B cell (primary cell): Measurements from ENCODE around the gene DNAH11. TPM values are rescaled to one million over a fixed set of nuclear protein-coding genes. Genes with fewer than 3 reads are reported as not detected.

Experiments used
- ATAC-seq: fragments of 200-7000 bp; cut with Tn5 transposase; one replicate; pipeline ENCODE4 v1.10.0; 2021; ENCODE audit warnings: low read depth, mild to moderate bottlenecking, moderate number of reproducible peaks, moderate library complexity
- CTCF ChIA-PET: fragments of 350-600 bp; sonication (Branson Sonifier 250); formaldehyde crosslinking; loops from one replicate; lab custom pipeline; 2021; ENCODE audit warnings: antibody characterized with exemption, inconsistent platforms; lab: Charles Lee
- POLR2A ChIA-PET: fragments of 350-600 bp; sonication (Branson Sonifier 250); formaldehyde crosslinking; loops from one replicate; lab custom pipeline; 2021; ENCODE audit warnings: antibody characterized with exemption; lab: Charles Lee
- DNase-seq: peaks from one replicate; pipeline ENCODE4 v3.0.0; 2013
- H2AFZ ChIP-seq: 2 replicates; pipeline ENCODE4 v1.6.1; 2012; ENCODE audit warnings: mild to moderate bottlenecking, low read depth, low read length; ENCODE audit not compliant: insufficient read depth, poor library complexity, severe bottlenecking
- H3K27ac ChIP-seq, 2 donors: 1 replicate in 1 of 2; 2 replicates in 1 of 2; pipeline ENCODE4 v1.5.1; 2012 to 2013; ENCODE audit warnings: low read length in 2 of 2, mild to moderate bottlenecking in 2 of 2, moderate library complexity in 1 of 2
- H3K27me3 ChIP-seq, 4 experiments: fragments of 200-600 bp in 1 of 4; sonication (generic) in 1 of 4; replicated peaks in 1 of 4; 1 replicate in 2 of 4; 2 replicates in 2 of 4; pipeline versions ENCODE4 v1.6.1 to v1.7.0; 2013 to 2016; ENCODE audit warnings: low read length in 3 of 4, mild to moderate bottlenecking in 2 of 4, mixed read lengths in 1 of 4, moderate library complexity in 1 of 4; ENCODE audit not compliant: insufficient read depth in 4 of 4, control insufficient read depth in 3 of 4; ENCODE audit errors: control extremely low read depth in 1 of 4
- H3K36me3 ChIP-seq, 2 experiments: replicated peaks in 1 of 2; 1 replicate in 1 of 2; 2 replicates in 1 of 2; pipeline versions ENCODE4 v1.6.1 to v1.7.1; 2013; ENCODE audit warnings: low read length in 1 of 2; ENCODE audit not compliant: insufficient read depth in 2 of 2, control insufficient read depth in 1 of 2; ENCODE audit errors: control extremely low read depth in 1 of 2, extremely low read depth in 1 of 2
- H3K4me1 ChIP-seq, 2 donors: fragments of 200-600 bp in 1 of 2; sonication (generic) in 1 of 2; 1 replicate in 1 of 2; 2 replicates in 1 of 2; pipeline versions ENCODE4 v1.5.1 to v1.6.1; 2013 to 2017; ENCODE audit warnings: low read length in 2 of 2; ENCODE audit not compliant: control insufficient read depth in 2 of 2, insufficient read depth in 2 of 2
- H3K4me2 ChIP-seq: replicated peaks from 2 replicates; pipeline ENCODE3; 2012; ENCODE audit warnings: mild to moderate bottlenecking, low read depth, low read length; ENCODE audit not compliant: poor library complexity, severe bottlenecking
- H3K4me3 ChIP-seq, 5 experiments: fragments of 200-600 bp in 1 of 5; sonication (generic) in 1 of 5; 1 replicate in 3 of 5; 2 replicates in 2 of 5; pipeline versions ENCODE4 v1.5.1 to v1.7.0; 2011 to 2016; ENCODE audit warnings: low read length in 4 of 5, mild to moderate bottlenecking in 4 of 5, low read depth in 2 of 5, control low read depth in 1 of 5, moderate library complexity in 1 of 5; ENCODE audit not compliant: insufficient read depth in 1 of 5; ENCODE audit errors: control extremely low read depth in 1 of 5, extremely low read depth in 1 of 5
- H3K79me2 ChIP-seq: fragments of 200-600 bp; sonication (generic); one replicate; pipeline ENCODE4 v1.6.0; 2016; ENCODE audit warnings: low read length; ENCODE audit not compliant: control insufficient read depth, insufficient read depth
- H3K9ac ChIP-seq: fragments of 200-600 bp; sonication (generic); 2 replicates; pipeline ENCODE4 v1.6.1; 2017; ENCODE audit warnings: mild to moderate bottlenecking, low read length, moderate library complexity
- H3K9me3 ChIP-seq, 3 donors: one replicate each; pipeline versions ENCODE4 v1.6.1 to v1.7.1; 2013; ENCODE audit warnings: low read length in 2 of 3; ENCODE audit not compliant: control insufficient read depth in 2 of 3, insufficient read depth in 1 of 3; ENCODE audit errors: control extremely low read depth in 1 of 3
- H4K20me1 ChIP-seq: 2 replicates; pipeline ENCODE4 v1.6.0; 2012; ENCODE audit warnings: mild to moderate bottlenecking, low read length; ENCODE audit not compliant: insufficient read depth, control insufficient read depth, poor library complexity, severe bottlenecking
- H3K27ac Mint-ChIP-seq: one replicate; pipeline ENCODE4 v1.8.0; 2021; ENCODE audit warnings: mixed read lengths
- H3K27me3 Mint-ChIP-seq: one replicate; pipeline ENCODE4 v1.8.0; 2021; ENCODE audit warnings: mixed read lengths
- H3K4me1 Mint-ChIP-seq: one replicate; pipeline ENCODE4 v1.8.0; 2021; ENCODE audit warnings: mixed read lengths
- H3K4me3 Mint-ChIP-seq: one replicate; pipeline ENCODE4 v1.8.0; 2021; ENCODE audit warnings: mixed read lengths
- H3K9me3 Mint-ChIP-seq: one replicate; pipeline ENCODE4 v1.8.0; 2022; ENCODE audit warnings: mixed read lengths; ENCODE audit not compliant: insufficient read depth
- EZH2 ChIP-seq: IDR thresholded peaks from 2 replicates; pipeline ENCODE4 v1.6.1; 2012; ENCODE audit warnings: borderline replicate concordance, low read depth, mild to moderate bottlenecking, moderate library complexity, low read length; ENCODE audit not compliant: insufficient read depth, poor library complexity, severe bottlenecking
- WGBS: methylation state at CpG from one replicate; pipeline ENCODE4 v1.1.5; 2013; ENCODE audit warnings: missing lambda C conversion rate; ENCODE audit not compliant: insufficient coverage; 5-methylcytosine and 5-hydroxymethylcytosine counted together
- intact Hi-C: fragments of 100-400 bp; cut with micrococcal nuclease; formaldehyde crosslinking; loops from one replicate; pipeline ENCODE4 v1.10.0; 2022
- polyA plus RNA-seq: library from polyadenylated mRNA; depleted of rRNA; stranded (reverse); fragments of >200 nt; gene quantifications from 2 replicates; pipeline ENCODE4 v1.2.3, GENCODE V29; 2012
- total RNA-seq, 2 donors: library from RNA; stranded (reverse); fragments of 120-200 nt in 1 of 2; gene quantifications; 1 replicate in 1 of 2; 2 replicates in 1 of 2; pipeline versions ENCODE4 v1.2.3 to v1.2.4, GENCODE V29; 2013 to 2022
- TF ChIP-seq, protein P1 (sequence below): fragments of 200-600 bp; IDR thresholded peaks from one replicate; pipeline ENCODE4 v1.8.0; 2022; ENCODE audit warnings: antibody characterized with exemption, mild to moderate bottlenecking

The DNAH11 gene
- total and polyA plus RNA-seq, 2 donors (not counting 1 experiment from before 2014, with no cell fraction given): not detected

DNA sequence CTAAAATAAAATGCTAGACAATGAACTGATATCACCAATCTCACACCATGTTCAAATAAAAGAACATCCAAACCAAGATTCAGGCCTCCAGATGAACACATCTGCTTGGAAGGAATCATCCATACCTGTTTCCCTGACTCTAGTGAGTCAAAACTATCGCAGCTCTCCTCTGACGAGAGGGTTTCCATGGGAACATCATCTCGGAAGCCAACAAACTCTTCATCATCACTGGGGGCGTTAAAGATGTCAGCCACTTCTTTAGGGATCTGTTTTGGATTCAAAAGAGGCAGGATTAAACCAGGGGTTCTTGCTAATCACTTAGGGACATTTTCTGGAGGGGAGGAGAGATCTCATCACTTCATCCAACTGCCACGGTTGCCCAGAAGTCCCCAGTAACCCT, 373.8 kb downstream of the DNAH11 start:
- ATAC-seq: no peak
- H3K4me2 ChIP-seq: no peak overlapping the region
- 20% methylated on average over 1 of the region's 5 CpGs for WGBS
- peak overlapping the region in 1 of 2 donors; percentile 23 for H3K27ac ChIP-seq
- peaks cover 96% of the 10 kb centered on the region for H3K79me2 ChIP-seq
- ChIA-PET CTCF (no interaction called here), POLR2A (no interaction called here)
- peaks cover 0 to 44% of the 10 kb centered on the region in 2 experiments for H3K36me3 ChIP-seq
- TF ChIP-seq, protein P1, sequence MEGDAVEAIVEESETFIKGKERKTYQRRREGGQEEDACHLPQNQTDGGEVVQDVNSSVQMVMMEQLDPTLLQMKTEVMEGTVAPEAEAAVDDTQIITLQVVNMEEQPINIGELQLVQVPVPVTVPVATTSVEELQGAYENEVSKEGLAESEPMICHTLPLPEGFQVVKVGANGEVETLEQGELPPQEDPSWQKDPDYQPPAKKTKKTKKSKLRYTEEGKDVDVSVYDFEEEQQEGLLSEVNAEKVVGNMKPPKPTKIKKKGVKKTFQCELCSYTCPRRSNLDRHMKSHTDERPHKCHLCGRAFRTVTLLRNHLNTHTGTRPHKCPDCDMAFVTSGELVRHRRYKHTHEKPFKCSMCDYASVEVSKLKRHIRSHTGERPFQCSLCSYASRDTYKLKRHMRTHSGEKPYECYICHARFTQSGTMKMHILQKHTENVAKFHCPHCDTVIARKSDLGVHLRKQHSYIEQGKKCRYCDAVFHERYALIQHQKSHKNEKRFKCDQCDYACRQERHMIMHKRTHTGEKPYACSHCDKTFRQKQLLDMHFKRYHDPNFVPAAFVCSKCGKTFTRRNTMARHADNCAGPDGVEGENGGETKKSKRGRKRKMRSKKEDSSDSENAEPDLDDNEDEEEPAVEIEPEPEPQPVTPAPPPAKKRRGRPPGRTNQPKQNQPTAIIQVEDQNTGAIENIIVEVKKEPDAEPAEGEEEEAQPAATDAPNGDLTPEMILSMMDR: no peak
- TF ChIP-seq EZH2: no peak
- no peak overlapping the region for H3K4me3 ChIP-seq
- peaks cover 81% of the 10 kb centered on the region for H4K20me1 ChIP-seq
- no peak overlapping the region for H3K9ac ChIP-seq
- peak overlapping the region; percentile 46 for H3K27ac Mint-ChIP-seq
- H3K27me3 ChIP-seq: no peaks in the 10 kb centered on the region
- no peak for DNase-seq
- H3K4me1 Mint-ChIP-seq: peaks cover 64% of the 10 kb centered on the region
- no peak overlapping the region for H3K4me3 Mint-ChIP-seq
- H3K9me3 Mint-ChIP-seq: no peaks in the 10 kb centered on the region
- no peaks in the 10 kb centered on the region for H3K27me3 Mint-ChIP-seq
- no peak overlapping the region for H2AFZ ChIP-seq
- peaks cover 33 to 51% of the 10 kb centered on the region in 2 donors for H3K4me1 ChIP-seq
- intact Hi-C loops: loop anchor here (5.0 kb wide), 1 partner anchor 86 kb away; no protein-coding TSS in a partner anchor
- H3K9me3 ChIP-seq: no peaks in the 10 kb centered on the region

DNA sequence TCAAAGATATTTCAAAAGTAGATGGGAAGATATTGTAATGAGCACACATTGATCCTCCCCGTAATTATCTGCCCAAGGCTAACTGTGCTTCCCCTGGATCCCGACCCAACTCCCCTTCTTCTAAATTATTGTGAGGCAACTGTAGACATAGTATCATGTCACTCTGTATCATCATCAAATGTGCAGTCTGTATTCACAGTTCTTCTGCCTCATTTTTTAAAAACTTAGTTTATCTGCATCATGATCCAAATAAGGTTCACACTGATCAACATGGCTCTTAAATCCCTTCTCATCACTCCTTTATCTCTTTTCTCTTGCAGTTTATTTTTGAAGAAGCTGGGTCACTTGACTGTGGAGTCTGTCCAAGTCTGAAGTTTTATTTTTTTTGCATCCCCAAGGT, 375.4 kb downstream of the DNAH11 start:
- H3K9ac ChIP-seq: no peak overlapping the region
- intact Hi-C loops: loop anchor here (5.0 kb wide), 1 partner anchor 84 kb away; no protein-coding TSS in a partner anchor
- no peak for TF ChIP-seq EZH2
- TF ChIP-seq, protein P1: no peak
- H2AFZ ChIP-seq: no peak overlapping the region
- H3K79me2 ChIP-seq: peaks cover 96% of the 10 kb centered on the region
- WGBS: 100% methylated on average over 1 of the region's 2 CpGs
- H3K36me3 ChIP-seq: peaks cover 2 to 33% of the 10 kb centered on the region in 2 experiments
- POLR2A ChIA-PET: no interaction called here
- Mint-ChIP-seq H3K27ac (no peak overlapping the region), H3K4me1 (peaks cover 64% of the 10 kb centered on the region), H3K4me3 (no peak overlapping the region), H3K9me3 (no peaks in the 10 kb centered on the region), H3K27me3 (no peaks in the 10 kb centered on the region)
- CTCF ChIA-PET: no interaction called here
- DNase-seq (no peak), ATAC-seq (no peak)
- H3K27ac ChIP-seq: no peak overlapping the region
- H3K4me1 ChIP-seq: peaks cover 23 to 51% of the 10 kb centered on the region in 2 donors
- H3K4me2 ChIP-seq: no peak overlapping the region
- H3K4me3 ChIP-seq: no peak overlapping the region
- no peaks in the 10 kb centered on the region for H3K9me3 ChIP-seq
- H4K20me1 ChIP-seq: peaks cover 82% of the 10 kb centered on the region
- H3K27me3 ChIP-seq: no peaks in the 10 kb centered on the region
